Natural killer cell (primary cell): ENCODE measurements around the gene ST3GAL3. TPM values are rescaled to one million over a fixed set of nuclear protein-coding genes. Genes with fewer than 3 reads are reported as not detected.

Experiments
- ATAC-seq, 3 donors: fragments of 150-1000 bp in 2 of 3; fragments of 200-7000 bp in 1 of 3; cut with Tn5 transposase; 1 replicate in 1 of 3; 2 replicates in 2 of 3; pipeline ENCODE4 v1.10.0; 2021; ENCODE audit warnings: mild to moderate bottlenecking in 2 of 3, moderate library complexity in 2 of 3
- DNase-seq, 2 donors: peaks; one replicate each; pipeline versions ENCODE4 v3.0.0 to v3.0.0-alpha.2; 2013 to 2021; ENCODE audit warnings: mixed read lengths in 1 of 2
- H3K27ac ChIP-seq: one replicate; pipeline ENCODE4 v1.5.1; 2013; ENCODE audit warnings: mild to moderate bottlenecking, low read length
- H3K27me3 ChIP-seq: one replicate; pipeline ENCODE4 v1.6.1; 2013; ENCODE audit warnings: low read length; ENCODE audit not compliant: control insufficient read depth, insufficient read depth
- H3K36me3 ChIP-seq: one replicate; pipeline ENCODE4 v1.6.1; 2013; ENCODE audit warnings: low read length; ENCODE audit not compliant: control insufficient read depth, insufficient read depth
- H3K4me1 ChIP-seq: one replicate; pipeline ENCODE4 v1.6.1; 2013; ENCODE audit warnings: low read length; ENCODE audit not compliant: control insufficient read depth, insufficient read depth
- H3K4me3 ChIP-seq: one replicate; pipeline ENCODE4 v1.5.1; 2013; ENCODE audit warnings: low read length
- H3K9me3 ChIP-seq: one replicate; pipeline ENCODE4 v1.6.1; 2013; ENCODE audit warnings: low read length; ENCODE audit not compliant: control insufficient read depth, insufficient read depth
- H3K27ac Mint-ChIP-seq, 2 donors: one replicate each; pipeline ENCODE4 v1.8.0; 2022; ENCODE audit warnings: mild to moderate bottlenecking in 2 of 2, mixed read lengths in 2 of 2, moderate library complexity in 1 of 2
- H3K27me3 Mint-ChIP-seq, 2 donors: one replicate each; pipeline ENCODE4 v1.8.0; 2022; ENCODE audit warnings: low read depth in 2 of 2, mixed read lengths in 2 of 2
- H3K36me3 Mint-ChIP-seq: one replicate; pipeline ENCODE4 v1.8.0; 2022; ENCODE audit warnings: mixed read lengths
- H3K4me1 Mint-ChIP-seq, 2 donors: one replicate each; pipeline ENCODE4 v1.8.0; 2022; ENCODE audit warnings: mixed read lengths in 2 of 2
- H3K4me3 Mint-ChIP-seq: one replicate; pipeline ENCODE4 v1.8.0; 2022; ENCODE audit warnings: mild to moderate bottlenecking, moderate library complexity, mixed read lengths
- H3K9me3 Mint-ChIP-seq, 2 donors: one replicate each; pipeline ENCODE4 v1.8.0; 2022; ENCODE audit warnings: mixed read lengths in 2 of 2
- WGBS: methylation state at CpG from one replicate; pipeline ENCODE4 v1.1.7; 2013; ENCODE audit warnings: missing lambda C conversion rate; ENCODE audit not compliant: insufficient coverage; 5-methylcytosine and 5-hydroxymethylcytosine counted together
- intact Hi-C: fragments of 100-400 bp; cut with micrococcal nuclease; formaldehyde crosslinking; loops from one replicate; pipeline ENCODE4 v1.14.2; 2022
- total RNA-seq, 4 donors: library from RNA; stranded (reverse); fragments of 120-200 nt in 1 of 4; gene quantifications; one replicate each; pipeline versions ENCODE4 v1.2.3 to v1.2.4, GENCODE V29; 2013 to 2022
- TF ChIP-seq, protein P1 (sequence below): fragments of 200-600 bp; IDR thresholded peaks from one replicate; pipeline ENCODE4 v1.8.0; 2022; ENCODE audit warnings: antibody characterized with exemption

ST3GAL3 gene
- total RNA-seq, 3 donors from 2014 or later (not counting 1 experiment from before 2014, with no cell fraction given) = 22.2 to 27.3 (median 22.3) TPM

DNA sequence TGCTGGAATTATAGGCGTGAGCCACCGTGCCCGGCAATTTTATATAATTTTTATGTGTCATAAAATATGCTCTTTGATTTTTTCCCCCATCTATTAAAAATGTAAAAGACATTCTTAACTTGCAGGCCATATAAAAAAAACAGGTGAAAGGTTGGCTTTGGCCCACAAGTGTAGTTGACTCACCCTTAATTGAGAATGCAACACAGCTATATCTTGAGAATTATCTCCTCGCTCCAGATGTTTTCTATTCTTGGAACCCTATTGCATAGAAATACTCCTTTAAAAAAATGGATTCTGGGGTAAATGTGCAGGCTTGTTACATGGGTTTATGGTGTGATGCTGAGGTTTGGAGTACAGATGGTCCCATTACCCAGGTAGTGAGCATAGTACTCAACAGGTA, 112.0 kb downstream of the ST3GAL3 start:
- peaks cover 8% of the 10 kb centered on the region for H3K36me3 ChIP-seq
- H3K9me3 ChIP-seq = no peaks in the 10 kb centered on the region
- intact Hi-C loops = no loop called here

DNA sequence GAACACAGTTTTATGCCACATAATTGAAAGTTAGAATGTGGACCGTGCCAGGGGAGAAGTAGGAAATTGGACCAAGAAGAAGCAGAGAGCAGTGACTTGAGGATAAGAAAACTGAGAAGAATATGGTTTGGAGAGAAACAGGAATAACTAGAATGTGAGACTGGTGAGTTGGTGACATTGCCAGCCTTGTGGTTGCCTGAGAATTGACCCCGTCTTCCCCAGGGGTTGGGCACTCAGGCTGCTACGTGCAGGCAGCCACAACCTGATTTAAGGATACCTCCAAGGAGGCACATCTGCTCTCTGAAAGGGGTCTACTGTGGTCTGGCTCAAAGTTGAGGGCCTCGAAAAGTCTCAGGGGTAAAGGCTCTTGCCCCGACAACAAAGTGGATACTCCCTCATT, 114.1 kb downstream of the ST3GAL3 start:
- WGBS = 75% methylated on average over 5 of the region's 5 CpGs
- Mint-ChIP-seq H3K4me3 (no peak overlapping the region), H3K27ac (no peak overlapping the region), H3K9me3 (peaks cover 2 to 10% of the 10 kb centered on the region in 2 donors), H3K27me3 (no peaks in the 10 kb centered on the region), H3K36me3 (peaks cover 18% of the 10 kb centered on the region), H3K4me1 (no peaks in the 10 kb centered on the region)
- TF ChIP-seq, protein P1, sequence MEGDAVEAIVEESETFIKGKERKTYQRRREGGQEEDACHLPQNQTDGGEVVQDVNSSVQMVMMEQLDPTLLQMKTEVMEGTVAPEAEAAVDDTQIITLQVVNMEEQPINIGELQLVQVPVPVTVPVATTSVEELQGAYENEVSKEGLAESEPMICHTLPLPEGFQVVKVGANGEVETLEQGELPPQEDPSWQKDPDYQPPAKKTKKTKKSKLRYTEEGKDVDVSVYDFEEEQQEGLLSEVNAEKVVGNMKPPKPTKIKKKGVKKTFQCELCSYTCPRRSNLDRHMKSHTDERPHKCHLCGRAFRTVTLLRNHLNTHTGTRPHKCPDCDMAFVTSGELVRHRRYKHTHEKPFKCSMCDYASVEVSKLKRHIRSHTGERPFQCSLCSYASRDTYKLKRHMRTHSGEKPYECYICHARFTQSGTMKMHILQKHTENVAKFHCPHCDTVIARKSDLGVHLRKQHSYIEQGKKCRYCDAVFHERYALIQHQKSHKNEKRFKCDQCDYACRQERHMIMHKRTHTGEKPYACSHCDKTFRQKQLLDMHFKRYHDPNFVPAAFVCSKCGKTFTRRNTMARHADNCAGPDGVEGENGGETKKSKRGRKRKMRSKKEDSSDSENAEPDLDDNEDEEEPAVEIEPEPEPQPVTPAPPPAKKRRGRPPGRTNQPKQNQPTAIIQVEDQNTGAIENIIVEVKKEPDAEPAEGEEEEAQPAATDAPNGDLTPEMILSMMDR = no peak
- Histone ChIP-seq H3K4me1 (no peaks in the 10 kb centered on the region), H3K9me3 (no peaks in the 10 kb centered on the region), H3K27me3 (no peaks in the 10 kb centered on the region), H3K36me3 (no peaks in the 10 kb centered on the region), H3K4me3 (no peak overlapping the region), H3K27ac (no peak overlapping the region)
- ATAC-seq (no peak), DNase-seq (no peak)
- intact Hi-C loops = no loop called here

More for the DNA sequence above, 112.0 kb downstream of the ST3GAL3 start:
- no peak overlapping the region for H3K4me3 Mint-ChIP-seq
- DNase-seq (no peak), ATAC-seq (no peak)
- no peak overlapping the region for H3K4me3 ChIP-seq
- TF ChIP-seq, protein P1 = no peak
- WGBS = 100% methylated on average over 2 of the region's 4 CpGs
- peaks cover 2 to 10% of the 10 kb centered on the region in 2 donors for H3K9me3 Mint-ChIP-seq
- no peak overlapping the region for H3K27ac ChIP-seq
- no peaks in the 10 kb centered on the region for H3K27me3 Mint-ChIP-seq
- peaks cover 18% of the 10 kb centered on the region for H3K36me3 Mint-ChIP-seq
- H3K4me1 Mint-ChIP-seq = no peaks in the 10 kb centered on the region
- H3K4me1 ChIP-seq = no peaks in the 10 kb centered on the region
- H3K27ac Mint-ChIP-seq = no peak overlapping the region
- no peaks in the 10 kb centered on the region for H3K27me3 ChIP-seq

DNA sequence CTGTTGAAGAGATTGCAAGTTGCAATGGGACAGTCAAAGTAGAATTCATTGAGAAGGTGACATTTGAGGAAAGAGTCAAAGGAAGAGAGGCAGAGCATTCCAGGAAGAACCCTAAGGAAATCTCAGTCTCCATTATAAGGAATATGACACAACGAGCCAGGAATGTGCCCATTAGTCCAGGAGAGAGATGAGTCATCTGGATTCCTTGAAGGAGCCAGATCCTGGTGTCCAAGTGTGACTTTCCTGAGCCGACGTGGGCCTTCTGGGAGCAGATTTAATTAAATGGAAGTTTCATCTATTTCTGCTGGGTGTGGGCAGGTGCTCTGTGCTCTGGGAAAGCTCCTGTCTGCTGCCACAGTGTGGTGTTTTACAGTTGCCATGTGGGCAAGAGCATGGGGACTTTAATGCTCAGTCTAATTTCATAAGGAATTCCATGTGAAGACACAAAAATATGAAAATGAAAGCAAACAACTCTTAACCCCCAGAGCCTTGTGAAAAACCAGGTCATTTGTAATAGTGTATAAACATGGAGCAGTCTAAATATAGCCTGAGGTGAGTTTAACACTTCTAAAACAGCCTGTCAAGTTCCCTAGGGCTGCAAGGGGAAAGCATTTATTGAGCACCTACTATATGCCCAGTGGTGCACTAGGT, 114.8 kb downstream of the ST3GAL3 start:
- Mint-ChIP-seq H3K4me1 (no peaks in the 10 kb centered on the region), H3K27me3 (no peaks in the 10 kb centered on the region), H3K36me3 (peaks cover 18% of the 10 kb centered on the region), H3K9me3 (peaks cover 2 to 10% of the 10 kb centered on the region in 2 donors), H3K4me3 (no peak overlapping the region), H3K27ac (no peak overlapping the region)
- Histone ChIP-seq H3K4me3 (no peak overlapping the region), H3K4me1 (no peaks in the 10 kb centered on the region), H3K27ac (no peak overlapping the region), H3K9me3 (no peaks in the 10 kb centered on the region), H3K27me3 (no peaks in the 10 kb centered on the region), H3K36me3 (no peaks in the 10 kb centered on the region)
- no peak for DNase-seq
- TF ChIP-seq, protein P1 = no peak
- ATAC-seq = no peak
- intact Hi-C loops = no loop called here
- 98% methylated on average over 3 of the region's 3 CpGs for WGBS

DNA sequence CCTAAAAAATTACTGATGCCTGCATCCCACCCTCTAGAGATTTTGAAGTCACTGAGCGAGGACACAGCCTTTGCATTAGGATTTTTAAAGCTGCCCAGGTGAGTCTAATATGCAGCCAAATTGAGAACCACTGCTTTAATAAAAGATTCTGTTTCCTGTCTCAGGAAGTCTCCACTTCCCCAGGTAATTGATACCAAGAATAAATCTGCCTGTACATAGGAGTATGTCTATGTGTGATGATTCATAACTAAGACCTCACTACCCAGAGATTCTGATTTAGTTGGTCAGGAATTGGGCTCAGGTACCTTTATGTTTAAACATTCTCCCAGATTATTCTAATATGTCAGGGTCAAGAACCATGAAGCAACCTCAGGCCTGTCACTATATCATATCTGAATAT, 117.5 kb downstream of the ST3GAL3 start:
- Mint-ChIP-seq H3K4me3 (no peak overlapping the region), H3K27me3 (no peaks in the 10 kb centered on the region), H3K9me3 (no peaks in the 10 kb centered on the region), H3K4me1 (no peaks in the 10 kb centered on the region), H3K27ac (no peak overlapping the region), H3K36me3 (peaks cover 8% of the 10 kb centered on the region)
- Histone ChIP-seq H3K27ac (no peak overlapping the region), H3K36me3 (no peaks in the 10 kb centered on the region), H3K27me3 (no peaks in the 10 kb centered on the region), H3K4me3 (no peak overlapping the region), H3K4me1 (no peaks in the 10 kb centered on the region), H3K9me3 (no peaks in the 10 kb centered on the region)
- DNase-seq = no peak
- ATAC-seq = no peak
- intact Hi-C loops = no loop called here
- 95% methylated on average over 1 of the region's 1 CpG for WGBS
- TF ChIP-seq, protein P1 = no peak
